ENCODE data around the gene ASB13. TPM values are rescaled to one million over a fixed set of nuclear protein-coding genes. Genes with fewer than 3 reads are reported as not detected.

The ASB13 gene
- total RNA-seq, 1 experiment from 2014 or later = 25.9 TPM

DNA sequence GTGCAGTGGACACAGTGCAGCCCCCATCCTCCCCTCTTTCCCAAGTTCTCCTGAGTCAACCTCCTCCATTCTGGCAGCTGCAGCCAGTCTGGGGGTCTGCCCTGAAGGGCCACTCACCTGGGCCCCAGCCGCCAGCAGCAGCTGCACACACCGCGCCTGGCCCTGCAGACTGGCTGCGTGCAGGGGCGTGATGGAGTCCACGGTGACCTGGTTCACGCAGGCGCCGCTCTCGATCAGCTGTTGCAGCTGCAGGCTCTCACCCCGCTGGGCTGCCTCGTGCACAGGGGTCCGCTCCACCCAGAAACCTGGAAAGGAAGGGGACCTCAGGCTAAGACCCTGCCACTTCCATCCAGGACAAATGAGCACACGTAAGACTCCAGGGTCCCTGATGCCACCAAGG lies 13.6 kb downstream of the ASB13 start:
- Histone ChIP-seq H3K9me2 (ENCODE audit: insufficient read depth) (no peaks in the 10 kb centered on the region), H3K9ac (ENCODE audit: low read length) (no peak overlapping the region), H3K9me3 (ENCODE audit: control insufficient read depth in 1 of 2, insufficient read depth in 1 of 2, low read depth in 1 of 2, low read length in 2 of 2) (no peaks in the 10 kb centered on the region), H3K79me2 (ENCODE audit: insufficient read depth, low read length) (0 out of 2 replicates have a peak, but pooled peaks cover 5% of the 10 kb centered on the region), H2AFZ (ENCODE audit: low read depth, low read length, poor library complexity, severe bottlenecking) (no peak overlapping the region), H4K20me1 (ENCODE audit: insufficient read depth) (no peaks in the 10 kb centered on the region), H3K4me2 (ENCODE audit: low read length) (no peak overlapping the region), H3K4me3 (replicated peaks in 1 of 2; ENCODE audit: low read depth in 1 of 2, low read length in 2 of 2) (no peak overlapping the region), H3K4me1 (ENCODE audit: control insufficient read depth in 1 of 2, insufficient read depth in 2 of 2, low read length in 2 of 2) (no peaks in the 10 kb centered on the region), H3K36me3 (ENCODE audit: control insufficient read depth in 1 of 2, insufficient read depth in 2 of 2, low read length in 2 of 2) (peaks cover 0 to 2% of the 10 kb centered on the region in 2 experiments; a peak in 1 of 4 replicates), H3K27me3 (ENCODE audit: insufficient read depth, low read length) (no peaks in the 10 kb centered on the region), H3K27ac (ENCODE audit: low read depth, low read length) (no peak overlapping the region)
- ChIA-PET POLR2A (no interaction called here), RAD21 (ENCODE audit: low non-redundant PET in 1 of 2, low total read pairs in 2 of 2, uncharacterized antibody in 2 of 2, unreplicated experiment in 2 of 2) (no interaction called here), CTCF (no interaction called here)
- ATAC-seq = no peak
- TF ChIP-seq SRF (IDR thresholded peaks at IDR 0.05; ENCODE audit: low read depth) (no peak), RAD21 (IDR thresholded peaks at IDR 0.05; ENCODE audit: low read depth) (no peak), POLR2AphosphoS5 (IDR thresholded peaks at IDR 0.05; ENCODE audit: low read depth, low read length) (no peak), TCF7L2 (IDR thresholded peaks at IDR 0.05; ENCODE audit: borderline replicate concordance, extremely low read depth, insufficient read depth, insufficient read length) (no peak), ZNF274 (IDR thresholded peaks at IDR 0.05; ENCODE audit: low read depth, low read length) (no peak), SIN3A (IDR thresholded peaks at IDR 0.05; ENCODE audit: low read depth) (no peak), EGR1 (IDR thresholded peaks at IDR 0.05; ENCODE audit: low read depth) (no peak), ZFX (IDR thresholded peaks at IDR 0.05) (no peak), SP1 (IDR thresholded peaks at IDR 0.05; ENCODE audit: low read depth) (no peak), YY1 (IDR thresholded peaks at IDR 0.05; ENCODE audit: extremely low read depth, insufficient replicate concordance, low read depth, low read length) (no peak)
- TF ChIP-seq, protein P1, sequence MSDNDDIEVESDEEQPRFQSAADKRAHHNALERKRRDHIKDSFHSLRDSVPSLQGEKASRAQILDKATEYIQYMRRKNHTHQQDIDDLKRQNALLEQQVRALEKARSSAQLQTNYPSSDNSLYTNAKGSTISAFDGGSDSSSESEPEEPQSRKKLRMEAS (IDR thresholded peaks at IDR 0.05) = no peak
- TF ChIP-seq, protein P2, sequence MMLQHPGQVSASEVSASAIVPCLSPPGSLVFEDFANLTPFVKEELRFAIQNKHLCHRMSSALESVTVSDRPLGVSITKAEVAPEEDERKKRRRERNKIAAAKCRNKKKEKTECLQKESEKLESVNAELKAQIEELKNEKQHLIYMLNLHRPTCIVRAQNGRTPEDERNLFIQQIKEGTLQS (IDR thresholded peaks at IDR 0.05) = no peak
- no TSS peak for BruUV-seq (replicated peaks)
- intact Hi-C loops (cut with micrococcal nuclease) = no loop called here
- DNase-seq (ENCODE audit: low read depth, low spot score) = no peak

Measured in HCT116 (cell line).